PC-9 (cell line): ENCODE results near the gene SMAGP. TPM values are rescaled to one million over a fixed set of nuclear protein-coding genes. Genes with fewer than 3 reads are reported as not detected.
A peak's percentile ranks its signal among the peaks of the same experiment; 100 is the strongest.
"Not testable (repeated sequence)": the region's sequence is repeated elsewhere in the genome, so short reads cannot be mapped to it uniquely, and the experiment has no call there.

Experiments
- BruUV-seq: library from RNA; stranded (reverse); fragments of 400-500 nt; replicated peaks from 2 replicates; lab custom pipeline; 2021; lab: Mats Ljungman, UMichigan
- CTCF ChIA-PET: fragments of 300-600 bp; sonication (Branson Sonifier 250); formaldehyde crosslinking; loops from one replicate; lab custom pipeline; 2022; ENCODE audit warnings: antibody characterized with exemption; lab: Charles Lee
- POLR2A ChIA-PET: fragments of 300-600 bp; sonication (Branson Sonifier 250); formaldehyde crosslinking; loops from one replicate; lab custom pipeline; 2022; ENCODE audit warnings: antibody characterized with exemption; ENCODE audit not compliant: unreplicated experiment; lab: Charles Lee
- DNase-seq, 2 experiments: peaks; one replicate each; pipeline versions ENCODE4 v3.0.0 to v3.0.0-alpha.2; 2015 to 2022; ENCODE audit warnings: mixed read lengths in 1 of 2
- H2AFZ ChIP-seq: fragments of 200-600 bp; sonication (generic); 2 replicates; pipeline ENCODE4 v1.8.1; 2017; ENCODE audit warnings: antibody characterized with exemption
- H3F3A ChIP-seq: fragments of 200-600 bp; sonication (generic); 2 replicates; pipeline ENCODE4 v1.8.1; 2017; ENCODE audit warnings: antibody characterized with exemption, mild to moderate bottlenecking, low read depth; ENCODE audit not compliant: insufficient read depth
- H3K27ac ChIP-seq: fragments of 200-600 bp; sonication (generic); 2 replicates; pipeline ENCODE4 v1.6.1; 2016; ENCODE audit warnings: mixed run types
- H3K27me3 ChIP-seq: fragments of 200-600 bp; sonication (generic); 2 replicates; pipeline ENCODE4 v1.6.1; 2016; ENCODE audit warnings: low read depth, mixed run types; ENCODE audit not compliant: insufficient read depth
- H3K36me3 ChIP-seq: fragments of 200-600 bp; sonication (generic); 2 replicates; pipeline ENCODE4 v1.6.1; 2016; ENCODE audit warnings: low read depth, mixed run types
- H3K4me1 ChIP-seq: fragments of 200-600 bp; sonication (generic); replicated peaks from 2 replicates; pipeline ENCODE4 v1.6.1; 2016; ENCODE audit warnings: mixed run types; ENCODE audit not compliant: insufficient read depth
- H3K4me2 ChIP-seq: fragments of 200-600 bp; sonication (generic); 2 replicates; pipeline ENCODE4 v1.6.1; 2017; ENCODE audit warnings: mixed run types
- H3K4me3 ChIP-seq: fragments of 200-600 bp; sonication (generic); 2 replicates; pipeline ENCODE4 v1.6.1; 2016; ENCODE audit warnings: mixed run types
- H3K79me2 ChIP-seq: fragments of 200-600 bp; sonication (generic); 2 replicates; pipeline ENCODE4 v1.6.1; 2017; ENCODE audit warnings: low read depth, mixed run types
- H3K9me2 ChIP-seq: fragments of 200-600 bp; sonication (generic); 2 replicates; pipeline ENCODE4 v1.8.1; 2017; ENCODE audit warnings: mild to moderate bottlenecking; ENCODE audit not compliant: insufficient read depth
- H3K9me3 ChIP-seq: fragments of 200-600 bp; sonication (generic); 2 replicates; pipeline ENCODE4 v1.8.1; 2016; ENCODE audit warnings: low read depth; ENCODE audit not compliant: insufficient read depth
- H4K20me1 ChIP-seq: fragments of 200-600 bp; sonication (generic); 2 replicates; pipeline ENCODE4 v1.8.1; 2017; ENCODE audit not compliant: insufficient read depth
- EZH2 ChIP-seq: fragments of 200-600 bp; sonication (generic); IDR thresholded peaks from 2 replicates; pipeline ENCODE4 v1.8.0; 2017; ENCODE audit warnings: antibody characterized with exemption, low read depth
- intact Hi-C: fragments of 100-400 bp; cut with micrococcal nuclease; formaldehyde crosslinking; loops from one replicate; pipeline ENCODE4 v1.10.0; 2022; ENCODE audit not compliant: unreplicated experiment
- total RNA-seq: library from RNA; stranded (reverse); gene quantifications from 2 replicates; pipeline ENCODE4 v1.2.3, GENCODE V29; 2021
- TF ChIP-seq, protein P1 (sequence below): fragments of 200-600 bp; sonication (generic); conservative IDR thresholded peaks from 2 replicates; pipeline ENCODE4 v1.6.1; 2017; ENCODE audit warnings: mixed run types, antibody characterized with exemption, mild to moderate bottlenecking, moderate library complexity

The SMAGP gene
- total RNA-seq, 1 experiment from 2014 or later, result 36.3 TPM

DNA sequence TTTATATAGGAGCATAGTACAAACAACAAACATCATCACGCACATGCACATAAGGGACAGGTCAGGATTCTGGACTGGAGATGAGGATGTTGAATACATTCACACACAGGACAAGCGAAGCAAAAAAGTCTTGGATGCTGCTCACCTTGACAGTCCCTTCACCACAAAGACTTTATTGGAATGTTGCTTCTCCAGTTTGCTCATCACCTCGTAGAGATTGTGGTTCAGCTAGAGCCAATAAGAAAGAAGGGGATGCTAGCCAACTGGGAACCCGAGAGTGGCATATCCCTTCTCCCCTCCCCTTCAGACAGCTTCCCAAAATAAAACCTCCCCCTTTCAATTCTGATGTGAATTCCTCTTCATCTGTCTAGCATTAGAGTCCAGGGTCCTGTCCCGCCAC is 25.4 kb upstream of the SMAGP start:
- Histone ChIP-seq H3K4me2 (no peak overlapping the region), H3F3A (peaks cover 12% of the 10 kb centered on the region; the same call in 1 of the 2 replicates), H3K4me3 (no peak overlapping the region), H3K36me3 (no peaks in the 10 kb centered on the region), H4K20me1 (no peaks in the 10 kb centered on the region), H2AFZ (no peak overlapping the region), H3K27ac (no peak overlapping the region), H3K9me2 (no peaks in the 10 kb centered on the region), H3K4me1 (peaks cover 23% of the 10 kb centered on the region), H3K9me3 (no peaks in the 10 kb centered on the region), H3K27me3 (no peaks in the 10 kb centered on the region), H3K79me2 (no peaks in the 10 kb centered on the region)
- ChIA-PET POLR2A (interaction anchor here (0.8 kb wide), 1 partner anchor 17 kb away, joined by 8 read pairs; no protein-coding TSS in a partner anchor), CTCF (no interaction called here)
- DNase-seq, result peak; percentile 38 to 50
- no TSS peak for BruUV-seq
- no peak for TF ChIP-seq EZH2
- TF ChIP-seq, protein P1, sequence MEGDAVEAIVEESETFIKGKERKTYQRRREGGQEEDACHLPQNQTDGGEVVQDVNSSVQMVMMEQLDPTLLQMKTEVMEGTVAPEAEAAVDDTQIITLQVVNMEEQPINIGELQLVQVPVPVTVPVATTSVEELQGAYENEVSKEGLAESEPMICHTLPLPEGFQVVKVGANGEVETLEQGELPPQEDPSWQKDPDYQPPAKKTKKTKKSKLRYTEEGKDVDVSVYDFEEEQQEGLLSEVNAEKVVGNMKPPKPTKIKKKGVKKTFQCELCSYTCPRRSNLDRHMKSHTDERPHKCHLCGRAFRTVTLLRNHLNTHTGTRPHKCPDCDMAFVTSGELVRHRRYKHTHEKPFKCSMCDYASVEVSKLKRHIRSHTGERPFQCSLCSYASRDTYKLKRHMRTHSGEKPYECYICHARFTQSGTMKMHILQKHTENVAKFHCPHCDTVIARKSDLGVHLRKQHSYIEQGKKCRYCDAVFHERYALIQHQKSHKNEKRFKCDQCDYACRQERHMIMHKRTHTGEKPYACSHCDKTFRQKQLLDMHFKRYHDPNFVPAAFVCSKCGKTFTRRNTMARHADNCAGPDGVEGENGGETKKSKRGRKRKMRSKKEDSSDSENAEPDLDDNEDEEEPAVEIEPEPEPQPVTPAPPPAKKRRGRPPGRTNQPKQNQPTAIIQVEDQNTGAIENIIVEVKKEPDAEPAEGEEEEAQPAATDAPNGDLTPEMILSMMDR, result no peak
- intact Hi-C loops, result no loop called here

DNA sequence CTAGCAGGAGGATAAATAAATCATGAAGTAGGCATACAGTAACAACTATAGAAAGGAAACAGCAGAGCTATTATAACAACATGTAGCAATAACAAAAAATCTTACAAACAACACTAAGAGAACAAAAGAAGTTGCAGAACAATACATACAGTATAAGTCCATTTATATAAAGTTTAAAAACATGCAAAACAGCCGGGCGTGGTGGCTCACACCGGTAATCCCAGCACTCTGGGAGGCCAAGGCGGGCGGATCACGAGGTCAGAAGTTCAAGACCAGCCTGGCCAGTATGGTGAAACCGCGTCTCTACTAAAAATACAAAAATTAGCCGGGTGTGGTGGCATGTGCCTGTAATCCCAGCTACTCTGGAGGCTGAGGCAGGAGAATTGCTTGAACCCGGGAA is 23.9 kb upstream of the SMAGP start:
- H3K9me2 ChIP-seq, H3K79me2 ChIP-seq, H3K27me3 ChIP-seq, DNase-seq, H3K36me3 ChIP-seq, H2AFZ ChIP-seq, H3K4me2 ChIP-seq, H3K27ac ChIP-seq, intact Hi-C loops, H3K4me3 ChIP-seq, H4K20me1 ChIP-seq, POLR2A ChIA-PET, BruUV-seq, H3K9me3 ChIP-seq: not testable (repeated sequence)
- Histone ChIP-seq H3K4me1 (peaks cover 23% of the 10 kb centered on the region), H3F3A (peaks cover 12% of the 10 kb centered on the region; the same call in 1 of the 2 replicates)
- CTCF ChIA-PET, result interaction anchor here (0.6 kb wide), 1 partner anchor 1326 kb away, joined by 17 read pairs; no protein-coding TSS in a partner anchor

DNA sequence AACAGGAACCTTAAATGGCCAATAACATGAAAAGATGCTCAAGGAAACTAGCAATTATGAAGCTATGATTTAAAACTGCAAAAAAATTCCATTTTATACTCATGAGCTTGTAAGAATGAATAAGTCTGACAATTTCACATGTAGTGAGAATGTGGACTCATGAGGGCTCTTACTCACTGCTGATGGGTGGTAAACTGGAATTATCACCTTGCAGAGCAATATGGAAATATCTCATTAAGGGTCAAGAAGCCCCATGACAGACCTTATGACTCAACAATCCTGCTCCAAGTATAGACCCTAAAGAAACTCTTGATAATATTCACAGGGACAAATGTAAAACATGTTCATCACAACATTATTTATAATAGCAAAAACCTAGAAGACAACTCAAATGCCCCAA is 23.5 kb upstream of the SMAGP start:
- Histone ChIP-seq H2AFZ (no peak overlapping the region), H3F3A (peaks cover 12% of the 10 kb centered on the region; the same call in 1 of the 2 replicates), H3K9me3 (no peaks in the 10 kb centered on the region), H3K27me3 (no peaks in the 10 kb centered on the region), H3K36me3 (no peaks in the 10 kb centered on the region), H3K4me3 (no peak overlapping the region), H3K27ac (no peak overlapping the region), H4K20me1 (no peaks in the 10 kb centered on the region), H3K79me2 (no peaks in the 10 kb centered on the region), H3K4me1 (peaks cover 23% of the 10 kb centered on the region), H3K9me2 (no peaks in the 10 kb centered on the region), H3K4me2 (no peak overlapping the region; the same call in 1 of the 2 replicates)
- DNase-seq, result peak in 1 of 2 experiments; percentile 42
- intact Hi-C loops, result no loop called here
- no peak for TF ChIP-seq EZH2
- TF ChIP-seq, protein P1, result no peak
- BruUV-seq, result no TSS peak
- POLR2A ChIA-PET, result interaction anchor here (0.7 kb wide), 1 partner anchor 664 kb away, joined by 5 read pairs; no protein-coding TSS in a partner anchor
- CTCF ChIA-PET, result interaction anchor here (0.6 kb wide), 1 partner anchor 1325 kb away, joined by 17 read pairs; no protein-coding TSS in a partner anchor

DNA sequence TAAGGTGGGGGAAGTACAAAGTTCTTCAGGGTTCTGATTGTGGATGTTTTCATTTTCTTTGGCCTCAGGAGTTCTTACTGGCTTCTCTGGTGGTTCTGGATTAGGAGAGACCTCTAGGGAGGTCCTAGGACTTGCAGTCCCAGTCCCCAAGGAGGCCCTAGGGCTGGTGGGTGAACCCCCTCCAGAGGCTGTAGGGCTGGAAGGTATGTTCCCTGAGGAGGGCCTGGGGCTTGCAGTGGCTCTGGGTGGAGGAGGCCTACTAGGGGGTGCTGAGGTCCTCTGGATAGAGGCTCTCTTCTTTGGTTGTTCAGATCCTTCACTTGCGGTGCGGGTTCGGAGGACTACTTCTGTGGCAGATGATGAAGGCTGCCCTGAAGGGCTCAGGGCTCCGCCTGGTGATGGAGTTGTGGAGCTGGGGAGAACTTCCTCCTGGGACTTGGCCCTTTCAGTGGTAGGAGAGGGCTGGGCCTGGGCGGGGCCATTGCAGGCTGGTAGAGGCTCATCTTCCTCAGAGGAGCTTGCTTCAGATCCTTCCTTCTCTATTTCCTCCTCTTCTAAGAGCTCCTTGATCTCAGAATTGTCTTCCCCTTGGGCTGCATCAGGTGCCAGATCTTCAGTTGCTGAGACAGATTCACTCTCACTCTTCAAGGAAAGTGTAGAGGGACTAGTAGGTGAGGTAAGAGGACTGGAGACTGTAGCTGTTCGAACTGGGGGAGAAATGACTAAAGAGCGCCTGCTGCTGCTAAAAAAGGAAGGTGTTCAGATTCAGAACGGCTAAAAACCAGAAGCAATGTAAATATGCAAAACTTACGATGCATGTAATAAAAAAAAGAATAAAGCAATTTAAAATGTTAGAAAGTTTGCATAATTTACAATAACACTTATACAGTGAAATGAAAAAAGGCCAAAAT is 21.6 kb upstream of the SMAGP start:
- DNase-seq, BruUV-seq, H3K79me2 ChIP-seq, intact Hi-C loops, H3K27me3 ChIP-seq, H3K9me2 ChIP-seq, H3K27ac ChIP-seq, H3K4me2 ChIP-seq, H3K4me3 ChIP-seq, H2AFZ ChIP-seq, H3K9me3 ChIP-seq, POLR2A ChIA-PET, H4K20me1 ChIP-seq, H3K36me3 ChIP-seq: not testable (repeated sequence)
- CTCF ChIA-PET, result interaction anchor here (0.6 kb wide), 2 partner anchors 95 to 730 kb away, joined by 7 to 10 read pairs; no protein-coding TSS in a partner anchor
- Histone ChIP-seq H3K4me1 (peaks cover 23% of the 10 kb centered on the region), H3F3A (peaks cover 12% of the 10 kb centered on the region; the same call in 1 of the 2 replicates)
